K562 (cell line): ENCODE measurements around the gene PPM1N. TPM values are rescaled to one million over a fixed set of nuclear protein-coding genes. Genes with fewer than 3 reads are reported as not detected.

Experiments used
- CEBPB ChIP-seq: fragments of 450-650 bp; IDR thresholded peaks from 2 replicates; pipeline ENCODE4 v1.6.1; 2016; ENCODE audit warnings: missing genetic modification characterization, missing compliant biosample characterization
- FOSL1 ChIP-seq: fragments of 200-800 bp; sonication (Bioruptor generic); conservative IDR thresholded peaks from 2 replicates; pipeline ENCODE4 v1.6.1; 2016; ENCODE audit warnings: missing genetic modification characterization, missing compliant biosample characterization
- GABPB1 ChIP-seq: sonication (generic); formaldehyde crosslinking; IDR thresholded peaks from 2 replicates; pipeline ENCODE4 v1.8.0; 2022; ENCODE audit warnings: mild to moderate bottlenecking, missing genetic modification reagents
- HMG20A ChIP-seq: fragments of 450-650 bp; formaldehyde crosslinking; conservative IDR thresholded peaks from 2 replicates; pipeline ENCODE4 v1.4.0; 2020; ENCODE audit warnings: mild to moderate bottlenecking, mixed read lengths
- NCOA2 ChIP-seq, 2 experiments: fragments of 450-650 bp; IDR thresholded peaks; 2 replicates each; pipeline ENCODE4 v1.6.1; 2018; ENCODE audit warnings: mild to moderate bottlenecking in 2 of 2, moderate library complexity in 1 of 2; ENCODE audit not compliant: partially characterized antibody in 2 of 2
- TOE1 ChIP-seq, 2 experiments: fragments of 450-650 bp in 1 of 2; sonication (generic) in 1 of 2; formaldehyde crosslinking in 1 of 2; IDR thresholded peaks; 2 replicates each; pipeline versions ENCODE4 v1.7.1 to v1.8.0; 2016 to 2022; ENCODE audit warnings: borderline replicate concordance in 2 of 2, mild to moderate bottlenecking in 2 of 2, antibody characterized with exemption in 1 of 2, inconsistent platforms in 1 of 2, low read depth in 1 of 2, missing genetic modification reagents in 1 of 2, moderate library complexity in 1 of 2
- ZNF609 ChIP-seq: sonication (generic); formaldehyde crosslinking; IDR thresholded peaks from 2 replicates; pipeline ENCODE4 v1.8.1; 2023; ENCODE audit warnings: missing genetic modification reagents, mild to moderate bottlenecking, borderline replicate concordance
- polyA plus RNA-seq, 8 experiments: library from polyadenylated mRNA; depleted of rRNA in 4 of 8; stranded (reverse) in 5 of 8; unstranded in 3 of 8; fragments of >200 nt; fragmentation: Nextera tagmentation in 2 of 8; fragmentation: Illumina TruSeq in 1 of 8; extraction: Ambion mirVana in 2 of 8; extraction: Trizol in 1 of 8; gene quantifications; 2 replicates each; pipeline versions ENCODE4 v1.2.1 to v1.2.3, GENCODE V29; 2011 to 2014; ENCODE audit warnings: inconsistent platforms in 1 of 8, missing spikeins in 1 of 8
- total RNA-seq, 7 experiments: library from RNA; depleted of rRNA in 6 of 7; stranded (reverse); fragments of >200 nt in 6 of 7; fragmentation: Illumina TruSeq in 2 of 7; extraction: Trizol in 2 of 7; gene quantifications; 2 replicates each; pipeline versions ENCODE4 v1.2.1 to v1.2.3, GENCODE V29; 2011 to 2021; ENCODE audit warnings: low replicate concordance in 1 of 7

PPM1N gene
- total and polyA plus RNA-seq, 9 of the 15 experiments (the other 6 are each of a cell fraction or from before 2014, with no cell fraction given) = 4.5 to 15.6 (median 8.7) TPM

DNA sequence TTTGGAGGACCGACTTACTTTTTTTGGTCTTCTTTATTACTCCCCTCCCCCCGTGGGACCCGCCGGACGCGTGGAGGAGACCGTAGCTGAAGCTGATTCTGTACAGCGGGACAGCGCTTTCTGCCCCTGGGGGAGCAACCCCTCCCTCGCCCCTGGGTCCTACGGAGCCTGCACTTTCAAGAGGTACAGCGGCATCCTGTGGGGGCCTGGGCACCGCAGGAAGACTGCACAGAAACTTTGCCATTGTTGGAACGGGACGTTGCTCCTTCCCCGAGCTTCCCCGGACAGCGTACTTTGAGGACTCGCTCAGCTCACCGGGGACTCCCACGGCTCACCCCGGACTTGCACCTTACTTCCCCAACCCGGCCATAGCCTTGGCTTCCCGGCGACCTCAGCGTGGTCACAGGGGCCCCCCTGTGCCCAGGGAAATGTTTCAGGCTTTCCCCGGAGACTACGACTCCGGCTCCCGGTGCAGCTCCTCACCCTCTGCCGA lies 30.0 kb upstream of the PPM1N start (continued):
- TF ChIP-seq ZNF609 (CRISPR knock-in tag) = no peak
- no peak for TF ChIP-seq NCOA2 (IDR thresholded peaks at IDR 0.05; ENCODE audit: partially characterized antibody in 2 of 2)
- no peak for TF ChIP-seq HMG20A (CRISPR knock-in tag)
- no peak for TF ChIP-seq FOSL1 (tag)
- no peak for TF ChIP-seq TOE1 (IDR thresholded peaks at IDR 0.05; ENCODE audit: borderline replicate concordance)
- TF ChIP-seq TOE1 (CRISPR knock-in tag; IDR thresholded peaks at IDR 0.05; ENCODE audit: borderline replicate concordance, low read depth) = 0 out of 2 replicates have a peak, but pooled peaks have one; percentile 25
- no peak for TF ChIP-seq CEBPB
- TF ChIP-seq GABPB1 (CRISPR knock-in tag) = 0 out of 2 replicates have a peak, but pooled peaks have one; percentile 10
